Activated CD4-positive, CD25-positive, alpha-beta regulatory T cell treated with anti-CD3 and anti-CD28 coated beads, Interleukin-2, amount 50 U/mL, for 24 hours (primary cell): ENCODE data around the gene ARNT2.
A peak's percentile ranks its signal among the peaks of the same experiment; 100 is the strongest.

Source experiments
- ATAC-seq, 2 donors: fragments of 150-1000 bp; cut with Tn5 transposase; one replicate each; pipeline ENCODE4 v1.10.0; 2021; ENCODE audit warnings: mild to moderate bottlenecking in 1 of 2, moderate library complexity in 1 of 2

The ARNT2 gene

GRCh38 chr15:80414546-80415357 is 10.6 kb downstream of the ARNT2 start:
- ATAC-seq, result no peak

GRCh38 chr15:80415358-80415670 is 11.1 kb downstream of the ARNT2 start:
- no peak for ATAC-seq

- ATAC-seq, result no peak
These were observed 12.5 kb downstream of the ARNT2 start for GRCh38 chr15:80416702-80417101.

- no peak for ATAC-seq
These were observed 14.8 kb downstream of the ARNT2 start for GRCh38 chr15:80418892-80419537.

- no peak for ATAC-seq
These were observed 15.4 kb downstream of the ARNT2 start for GRCh38 chr15:80419546-80419945.

- ATAC-seq, result no peak
These were observed 16.5 kb downstream of the ARNT2 start for GRCh38 chr15:80420658-80421057.

GRCh38 chr15:80423215-80423614 is 19.0 kb downstream of the ARNT2 start:
- ATAC-seq, result no peak

GRCh38 chr15:80424381-80424780 is 20.2 kb downstream of the ARNT2 start:
- ATAC-seq, result no peak

GRCh38 chr15:80426316-80426715 is 22.1 kb downstream of the ARNT2 start:
- no peak for ATAC-seq

GRCh38 chr15:80429964-80430363 is 25.8 kb downstream of the ARNT2 start:
- no peak for ATAC-seq

GRCh38 chr15:80431635-80432344 is 27.6 kb downstream of the ARNT2 start:
- ATAC-seq, result no peak

GRCh38 chr15:80432345-80432702 is 28.1 kb downstream of the ARNT2 start:
- no peak for ATAC-seq

GRCh38 chr15:80433836-80434235 is 29.7 kb downstream of the ARNT2 start:
- no peak for ATAC-seq

- ATAC-seq, result no peak
These were observed 30.9 kb downstream of the ARNT2 start for GRCh38 chr15:80434926-80435720.

GRCh38 chr15:80436511-80437307 is 32.5 kb downstream of the ARNT2 start:
- peak in 1 of 2 donors; percentile 59 for ATAC-seq

GRCh38 chr15:80437334-80437891 is 33.2 kb downstream of the ARNT2 start:
- no peak for ATAC-seq

GRCh38 chr15:80439140-80439539 is 35.0 kb downstream of the ARNT2 start:
- no peak for ATAC-seq

- no peak for ATAC-seq
These were observed 35.8 kb downstream of the ARNT2 start for GRCh38 chr15:80440024-80440423.

GRCh38 chr15:80441041-80441440 is 36.9 kb downstream of the ARNT2 start:
- ATAC-seq, result no peak

GRCh38 chr15:80441714-80442113 is 37.5 kb downstream of the ARNT2 start:
- no peak for ATAC-seq

- no peak for ATAC-seq
These were observed 38.7 kb downstream of the ARNT2 start for GRCh38 chr15:80442728-80443403.
